ENCODE measurements around the gene EIF4EBP2.

The EIF4EBP2 gene

DNA sequence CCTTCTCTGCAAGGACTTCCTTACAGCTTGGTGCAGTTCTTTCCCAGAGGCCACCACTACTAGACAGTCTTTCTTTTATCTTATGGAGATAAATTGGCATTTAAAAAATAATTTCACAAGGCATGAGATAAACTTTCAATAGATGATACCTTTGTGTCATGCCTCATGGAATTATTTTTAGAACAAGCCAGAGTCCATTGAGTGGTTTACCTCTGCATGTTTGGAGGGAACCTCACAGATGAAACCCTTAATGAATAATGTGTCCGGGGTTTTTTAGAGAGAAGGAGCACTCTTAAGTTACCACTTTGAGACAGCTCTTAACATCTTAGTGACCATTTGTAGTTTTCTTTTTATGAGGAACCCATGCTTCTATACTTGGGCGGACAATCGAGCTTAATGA is 20.4 kb downstream of the EIF4EBP2 start:
- DNase-seq (ENCODE audit: low spot score) = no peak
- H3K27ac ChIP-seq = no peak overlapping the region
- ChIA-PET POLR2A (ENCODE audit: low non-redundant PET) (no interaction called here), CTCF (interaction anchor here (0.6 kb wide), 1 partner anchor 20 kb away, joined by 3 read pairs; no protein-coding TSS in a partner anchor)
- TF ChIP-seq, protein P1, sequence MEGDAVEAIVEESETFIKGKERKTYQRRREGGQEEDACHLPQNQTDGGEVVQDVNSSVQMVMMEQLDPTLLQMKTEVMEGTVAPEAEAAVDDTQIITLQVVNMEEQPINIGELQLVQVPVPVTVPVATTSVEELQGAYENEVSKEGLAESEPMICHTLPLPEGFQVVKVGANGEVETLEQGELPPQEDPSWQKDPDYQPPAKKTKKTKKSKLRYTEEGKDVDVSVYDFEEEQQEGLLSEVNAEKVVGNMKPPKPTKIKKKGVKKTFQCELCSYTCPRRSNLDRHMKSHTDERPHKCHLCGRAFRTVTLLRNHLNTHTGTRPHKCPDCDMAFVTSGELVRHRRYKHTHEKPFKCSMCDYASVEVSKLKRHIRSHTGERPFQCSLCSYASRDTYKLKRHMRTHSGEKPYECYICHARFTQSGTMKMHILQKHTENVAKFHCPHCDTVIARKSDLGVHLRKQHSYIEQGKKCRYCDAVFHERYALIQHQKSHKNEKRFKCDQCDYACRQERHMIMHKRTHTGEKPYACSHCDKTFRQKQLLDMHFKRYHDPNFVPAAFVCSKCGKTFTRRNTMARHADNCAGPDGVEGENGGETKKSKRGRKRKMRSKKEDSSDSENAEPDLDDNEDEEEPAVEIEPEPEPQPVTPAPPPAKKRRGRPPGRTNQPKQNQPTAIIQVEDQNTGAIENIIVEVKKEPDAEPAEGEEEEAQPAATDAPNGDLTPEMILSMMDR (conservative IDR thresholded peaks at IDR 0.05; ENCODE audit: low read depth) = no peak

DNA sequence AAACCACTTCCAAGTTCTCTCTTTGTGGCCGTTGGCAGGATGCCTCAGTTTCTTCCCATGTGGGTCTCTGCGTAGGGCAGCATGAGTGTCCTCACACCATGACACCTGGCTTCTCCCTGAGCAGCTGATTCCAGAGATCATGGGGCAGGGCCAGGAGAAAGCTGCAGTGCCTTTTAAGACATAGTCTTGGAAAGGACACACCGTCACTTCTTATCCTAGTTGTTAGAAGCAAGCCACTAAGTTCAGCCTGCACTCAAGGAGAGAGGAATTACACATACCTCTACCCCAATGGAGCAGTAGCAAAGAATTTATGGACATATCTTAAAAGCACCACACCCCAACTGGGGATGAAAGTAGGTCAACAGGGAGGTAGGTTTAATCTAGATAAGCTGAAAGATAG is 21.2 kb downstream of the EIF4EBP2 start:
- no peak for DNase-seq (ENCODE audit: low spot score)
- TF ChIP-seq, protein P1 (conservative IDR thresholded peaks at IDR 0.05; ENCODE audit: low read depth) = no peak
- CTCF ChIA-PET = interaction anchor here (0.6 kb wide), 2 partner anchors 60 to 147 kb away, joined by 3 to 4 read pairs; no protein-coding TSS in a partner anchor
- POLR2A ChIA-PET (ENCODE audit: low non-redundant PET) = no interaction called here
- no peak overlapping the region for H3K27ac ChIP-seq

DNA sequence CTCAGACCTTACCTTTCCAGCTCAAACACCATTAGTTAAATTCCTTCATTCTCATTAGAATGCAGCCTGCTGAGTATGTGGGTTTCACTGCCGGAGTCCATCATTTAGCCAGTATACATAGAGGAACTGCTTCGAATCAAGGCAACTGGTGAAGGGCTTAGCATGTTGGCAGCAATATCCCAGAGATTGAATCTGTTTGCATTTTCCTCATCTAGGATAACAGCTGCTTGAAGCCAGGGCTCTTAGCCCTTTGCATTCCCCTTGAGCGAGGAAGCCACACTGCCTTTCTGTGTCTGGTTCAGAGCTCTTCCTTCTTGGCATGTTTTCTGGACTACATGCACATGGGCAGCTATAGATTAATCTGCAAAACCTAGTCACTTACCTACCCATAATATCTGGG is 22.9 kb downstream of the EIF4EBP2 start:
- no peak for DNase-seq (ENCODE audit: low spot score)
- CTCF ChIA-PET = interaction anchor here (0.6 kb wide), 1 partner anchor 205 kb away, joined by 3 read pairs; no protein-coding TSS in a partner anchor
- H3K27ac ChIP-seq = no peak overlapping the region
- POLR2A ChIA-PET (ENCODE audit: low non-redundant PET) = no interaction called here
- TF ChIP-seq, protein P1 (conservative IDR thresholded peaks at IDR 0.05; ENCODE audit: low read depth) = no peak

DNA sequence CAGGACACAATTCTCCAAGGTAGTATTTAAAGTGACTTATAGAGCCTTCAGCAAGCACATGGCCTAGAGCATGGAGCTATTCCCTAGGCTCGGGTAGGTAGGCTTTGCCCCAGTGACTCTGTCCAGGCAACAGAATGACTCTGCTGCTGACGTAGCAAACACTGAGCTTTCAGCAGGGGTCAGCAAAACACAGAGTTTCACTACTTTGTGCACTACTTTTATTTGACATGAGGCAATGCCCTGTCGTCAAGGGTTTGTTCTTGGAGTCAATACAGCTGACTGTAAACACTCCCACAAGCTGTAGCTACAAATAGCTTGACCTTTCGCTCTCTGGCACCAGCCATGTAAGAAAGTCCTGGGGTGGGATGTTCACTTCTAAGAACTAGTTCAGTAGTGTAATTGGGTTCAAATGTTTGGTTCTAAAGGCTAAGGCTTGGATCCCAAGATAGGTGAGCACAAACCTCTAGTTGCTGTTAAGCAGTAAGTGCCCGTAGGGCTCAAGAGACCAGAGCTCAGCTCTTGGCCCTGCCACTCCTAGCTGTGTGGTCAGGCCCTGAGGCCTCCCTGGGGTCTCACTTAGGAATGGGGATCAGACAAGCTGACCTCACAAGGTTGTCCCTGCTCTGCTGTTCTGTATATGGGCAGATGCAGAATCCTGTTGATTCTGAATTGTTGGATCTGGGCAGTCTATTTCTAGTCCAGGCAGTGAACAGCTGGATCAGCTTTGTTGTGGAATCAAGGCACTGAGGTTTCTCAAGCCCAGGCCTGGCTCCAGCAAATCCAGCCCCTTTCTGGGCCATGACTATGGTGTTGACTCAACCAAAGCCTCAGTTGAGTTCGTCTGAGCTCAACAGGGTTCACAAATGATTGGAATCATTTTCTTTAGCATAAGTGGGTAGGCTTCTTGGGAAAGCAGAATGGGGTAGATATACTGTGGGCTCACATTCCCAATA is 26.8 kb downstream of the EIF4EBP2 start:
- DNase-seq (ENCODE audit: low spot score) = no peak
- H3K27ac ChIP-seq = no peak overlapping the region; the same call in 1 of the 2 replicates
- CTCF ChIA-PET = interaction anchor here (0.5 to 1.4 kb wide), 3 partner anchors 10 to 111 kb away, joined by 3 read pairs; no protein-coding TSS in a partner anchor
- TF ChIP-seq, protein P1 (conservative IDR thresholded peaks at IDR 0.05; ENCODE audit: low read depth) = no peak
- POLR2A ChIA-PET (ENCODE audit: low non-redundant PET) = interaction anchor here (0.7 kb wide), 1 partner anchor 15 kb away, joined by 3 read pairs; no protein-coding TSS in a partner anchor

DNA sequence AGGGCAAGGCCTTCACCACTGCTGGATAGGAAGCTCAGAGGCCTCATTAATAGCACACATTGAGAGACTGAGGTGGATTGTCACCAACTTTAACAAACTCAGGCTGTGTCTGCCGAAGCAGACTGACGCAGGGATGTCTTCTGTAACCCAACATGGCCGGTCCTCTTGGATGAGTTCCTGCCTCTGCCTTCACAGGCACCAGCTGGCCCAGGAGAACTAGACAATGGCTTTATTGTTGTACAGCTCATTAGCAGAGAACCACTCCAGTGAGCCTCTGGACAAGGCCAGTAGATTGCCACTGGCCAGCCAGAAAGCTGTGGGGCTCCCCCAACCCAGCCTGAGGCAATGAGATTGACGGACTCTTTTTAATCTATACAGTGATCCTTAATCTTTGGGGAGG is 28.2 kb downstream of the EIF4EBP2 start:
- no peak overlapping the region for H3K27ac ChIP-seq
- DNase-seq (ENCODE audit: low spot score) = no peak
- POLR2A ChIA-PET (ENCODE audit: low non-redundant PET) = interaction anchor here (0.5 kb wide), 1 partner anchor 53 kb away, joined by 7 read pairs; no protein-coding TSS in a partner anchor
- CTCF ChIA-PET = interaction anchor here (1.4 kb wide), 1 partner anchor 29 kb away, joined by 3 read pairs; no protein-coding TSS in a partner anchor
- TF ChIP-seq, protein P1 (conservative IDR thresholded peaks at IDR 0.05; ENCODE audit: low read depth) = no peak

DNA sequence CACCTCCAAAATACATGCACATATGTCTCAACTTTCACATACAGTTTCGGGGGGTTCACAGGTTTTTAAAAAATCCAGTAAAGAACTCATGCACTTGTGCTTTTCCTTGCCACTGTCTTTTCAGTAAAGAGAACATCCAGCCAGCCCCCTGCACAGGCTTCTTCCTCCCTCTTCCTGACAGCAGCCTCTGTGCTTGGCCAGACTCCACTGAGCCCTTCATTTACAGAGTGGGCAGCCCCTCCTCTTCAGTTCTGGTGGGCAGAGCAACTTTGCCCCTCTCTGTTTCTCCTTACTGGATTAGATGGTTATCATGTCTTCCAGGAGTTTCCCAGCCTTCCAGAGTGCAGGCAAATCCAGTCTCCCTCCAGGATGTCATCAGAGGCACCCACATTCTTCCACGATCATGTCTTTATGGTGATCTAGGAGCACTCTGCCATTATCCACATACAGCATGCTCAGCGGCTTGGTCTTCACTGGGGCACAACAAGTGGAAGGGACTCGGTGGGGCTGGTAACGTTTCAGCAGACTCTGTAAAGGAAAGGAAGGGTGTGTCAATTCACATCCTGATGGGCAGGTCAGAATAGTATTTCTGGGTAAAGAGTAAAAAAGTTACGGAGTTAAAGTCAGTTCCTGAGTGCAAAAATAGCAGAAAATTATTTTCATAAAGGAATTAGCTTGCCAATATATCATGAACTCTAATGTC is 28.8 kb downstream of the EIF4EBP2 start:
- no peak for DNase-seq (ENCODE audit: low spot score)
- no peak overlapping the region for H3K27ac ChIP-seq
- POLR2A ChIA-PET (ENCODE audit: low non-redundant PET) = no interaction called here
- CTCF ChIA-PET = interaction anchor here (0.6 kb wide), 2 partner anchors 10 to 146 kb away, joined by 3 to 4 read pairs; no protein-coding TSS in a partner anchor
- TF ChIP-seq, protein P1 (conservative IDR thresholded peaks at IDR 0.05; ENCODE audit: low read depth) = no peak
